Measurements from ENCODE around the gene PYGM.
A peak's percentile ranks its signal among the peaks of the same experiment; 100 is the strongest.

PYGM gene

GRCh38 chr11:64759722-64760719 is at the start of gene PYGM:
PYGM (minus strand) TSS chr11:64759974; CDS start chr11:64759898, 76 bp downstream.
- peak; percentile 86 for DNase-seq (ENCODE audit: low read depth)

GRCh38 chr11:64805481-64805880 is 45.7 kb upstream of the PYGM start:
- no peak for DNase-seq (ENCODE audit: low read depth)

- DNase-seq (ENCODE audit: low read depth) = no peak
These were observed 44.8 kb upstream of the PYGM start for GRCh38 chr11:64804346-64805210.

- DNase-seq (ENCODE audit: low read depth) = no peak
These were observed 44.1 kb upstream of the PYGM start for GRCh38 chr11:64803846-64804345.

GRCh38 chr11:64803158-64803845 is 43.5 kb upstream of the PYGM start, which contains the start of gene MAP4K2:
MAP4K2 (minus strand) TSS chr11:64803214; CDS start chr11:64803149, 65 bp downstream.
- peak; percentile 64 for DNase-seq (ENCODE audit: low read depth)

GRCh38 chr11:64802370-64803157 is 42.8 kb upstream of the PYGM start:
- no peak for DNase-seq (ENCODE audit: low read depth)

- DNase-seq (ENCODE audit: low read depth) = no peak
These were observed 42.0 kb upstream of the PYGM start for GRCh38 chr11:64801561-64802369.

GRCh38 chr11:64801158-64801464 is 41.3 kb upstream of the PYGM start:
- DNase-seq (ENCODE audit: low read depth) = no peak

GRCh38 chr11:64800303-64801157 is 40.8 kb upstream of the PYGM start:
- DNase-seq (ENCODE audit: low read depth) = no peak

GRCh38 chr11:64799623-64800302 is 40.0 kb upstream of the PYGM start:
- no peak for DNase-seq (ENCODE audit: low read depth)

- no peak for DNase-seq (ENCODE audit: low read depth)
These were observed 39.5 kb upstream of the PYGM start for GRCh38 chr11:64799256-64799622.

- no peak for DNase-seq (ENCODE audit: low read depth)
These were observed 37.2 kb upstream of the PYGM start for GRCh38 chr11:64796757-64797541.

- no peak for DNase-seq (ENCODE audit: low read depth)
These were observed 36.4 kb upstream of the PYGM start for GRCh38 chr11:64796047-64796756.

GRCh38 chr11:64794526-64794925 is 34.8 kb upstream of the PYGM start:
- DNase-seq (ENCODE audit: low read depth) = no peak

- no peak for DNase-seq (ENCODE audit: low read depth)
These were observed 33.7 kb upstream of the PYGM start for GRCh38 chr11:64793271-64794160.

GRCh38 chr11:64792482-64792881 is 32.7 kb upstream of the PYGM start:
- no peak for DNase-seq (ENCODE audit: low read depth)

All from amniotic epithelial cell (primary cell).